WTC11 (cell line): Measurements from ENCODE around the gene ATXN7L3B. TPM values are rescaled to one million over a fixed set of nuclear protein-coding genes. Genes with fewer than 3 reads are reported as not detected.

ENCODE experiments used
- ATAC-seq: fragments of 200-7000 bp; cut with Tn5 transposase; 2 replicates; pipeline ENCODE4 v1.10.0; 2021; ENCODE audit warnings: mild to moderate bottlenecking, moderate library complexity
- CTCF ChIA-PET: fragments of 300-600 bp; sonication (Branson Sonifier 250); formaldehyde crosslinking; loops from one replicate; lab custom pipeline; 2021; ENCODE audit warnings: antibody characterized with exemption; lab: Charles Lee
- POLR2A ChIA-PET: fragments of 350-600 bp; sonication (Branson Sonifier 250); formaldehyde crosslinking; loops from one replicate; lab custom pipeline; 2021; ENCODE audit warnings: antibody characterized with exemption; lab: Charles Lee
- DNase-seq: peaks from one replicate; pipeline ENCODE4 v3.0.0; 2021; ENCODE audit warnings: low spot score
- H3K27ac Mint-ChIP-seq: 2 replicates; pipeline ENCODE4 v1.8.0; 2021; ENCODE audit warnings: mixed read lengths
- H3K27me3 Mint-ChIP-seq: 2 replicates; pipeline ENCODE4 v1.8.0; 2021; ENCODE audit warnings: low read depth, mild to moderate bottlenecking, moderate library complexity, mixed read lengths
- H3K36me3 Mint-ChIP-seq: 2 replicates; pipeline ENCODE4 v1.8.0; 2021; ENCODE audit warnings: mixed read lengths
- H3K4me1 Mint-ChIP-seq: 2 replicates; pipeline ENCODE4 v1.8.0; 2022; ENCODE audit warnings: mixed read lengths
- H3K4me3 Mint-ChIP-seq: 2 replicates; pipeline ENCODE4 v1.8.0; 2021; ENCODE audit warnings: mild to moderate bottlenecking, moderate library complexity, mixed read lengths
- H3K9me3 Mint-ChIP-seq: 2 replicates; pipeline ENCODE4 v1.8.0; 2021; ENCODE audit warnings: mixed read lengths
- AFF4 ChIP-seq: sonication (generic); formaldehyde crosslinking; IDR thresholded peaks from 2 replicates; pipeline ENCODE4 v1.8.1; 2023; ENCODE audit warnings: mild to moderate bottlenecking, missing genetic modification reagents, borderline replicate concordance
- CDX4 ChIP-seq: fragments of 250-450 bp; sonication (Bioruptor Pico); IDR thresholded peaks from 2 replicates; pipeline ENCODE4 v1.9.0; 2021; ENCODE audit warnings: moderate library complexity, mild to moderate bottlenecking, inconsistent platforms, borderline replicate concordance
- E2F1 ChIP-seq: sonication (generic); formaldehyde crosslinking; IDR thresholded peaks from 2 replicates; pipeline ENCODE4 v1.8.0; 2022; ENCODE audit warnings: mild to moderate bottlenecking, missing genetic modification reagents
- ETV6 ChIP-seq: sonication (generic); formaldehyde crosslinking; IDR thresholded peaks from 2 replicates; pipeline ENCODE4 v1.8.1; 2022; ENCODE audit warnings: mild to moderate bottlenecking, missing genetic modification reagents
- HMGA2 ChIP-seq: fragments of 250-450 bp; sonication (Bioruptor Pico); IDR thresholded peaks from 2 replicates; pipeline ENCODE4 v1.4.0; 2021; ENCODE audit warnings: mild to moderate bottlenecking, moderate library complexity
- IRF1 ChIP-seq: sonication (generic); formaldehyde crosslinking; IDR thresholded peaks from 2 replicates; pipeline ENCODE4 v1.8.0; 2023; ENCODE audit warnings: missing genetic modification reagents
- MAX ChIP-seq: sonication (generic); formaldehyde crosslinking; IDR thresholded peaks from 2 replicates; pipeline ENCODE4 v1.8.0; 2022; ENCODE audit warnings: mild to moderate bottlenecking, missing genetic modification reagents
- MXD4 ChIP-seq: fragments of 250-450 bp; sonication (Bioruptor Pico); IDR thresholded peaks from 2 replicates; pipeline ENCODE4 v1.8.0; 2021; ENCODE audit warnings: mild to moderate bottlenecking, moderate library complexity, borderline replicate concordance
- NFATC4 ChIP-seq: fragments of 250-450 bp; sonication (Bioruptor Pico); IDR thresholded peaks from 2 replicates; pipeline ENCODE4 v1.9.0; 2021; ENCODE audit warnings: mild to moderate bottlenecking
- NFYB ChIP-seq: sonication (generic); formaldehyde crosslinking; conservative IDR thresholded peaks from 2 replicates; pipeline ENCODE4 v1.8.0; 2022; ENCODE audit warnings: low read depth, missing genetic modification reagents
- PREB ChIP-seq: sonication (generic); formaldehyde crosslinking; IDR thresholded peaks from 2 replicates; pipeline ENCODE4 v1.8.1; 2022; ENCODE audit warnings: mild to moderate bottlenecking, missing genetic modification reagents, moderate library complexity, borderline replicate concordance
- SMAD4 ChIP-seq: sonication (generic); formaldehyde crosslinking; IDR thresholded peaks from 2 replicates; pipeline ENCODE4 v1.8.0; 2022; ENCODE audit warnings: mild to moderate bottlenecking, missing genetic modification reagents
- SP1 ChIP-seq: sonication (generic); formaldehyde crosslinking; conservative IDR thresholded peaks from 2 replicates; pipeline ENCODE4 v1.8.1; 2022; ENCODE audit warnings: missing genetic modification reagents
- ZNF232 ChIP-seq: sonication (generic); formaldehyde crosslinking; IDR thresholded peaks from 2 replicates; pipeline ENCODE4 v1.8.0; 2022; ENCODE audit warnings: mild to moderate bottlenecking, missing genetic modification reagents
- ZNF512 ChIP-seq: sonication (generic); formaldehyde crosslinking; IDR thresholded peaks from 2 replicates; pipeline ENCODE4 v1.8.1; 2022; ENCODE audit warnings: missing genetic modification reagents, borderline replicate concordance
- total RNA-seq: library from RNA; stranded (reverse); gene quantifications from 3 replicates; pipeline ENCODE4 v1.2.3, GENCODE V29; 2021

ATXN7L3B gene
- total RNA-seq, 1 experiment from 2014 or later, result 36.3 TPM

GRCh38 chr12:74515849-74516248 lies 21.8 kb upstream of the ATXN7L3B start:
- H3K27ac Mint-ChIP-seq, result no peak overlapping the region
- H3K9me3 Mint-ChIP-seq, result no peaks in the 10 kb centered on the region
- H3K27me3 Mint-ChIP-seq, result no peaks in the 10 kb centered on the region; the same call in 1 of the 2 replicates
- no peak for ATAC-seq
- H3K36me3 Mint-ChIP-seq, result no peaks in the 10 kb centered on the region
- peaks cover 4% of the 10 kb centered on the region; the same call in 1 of the 2 replicates for H3K4me1 Mint-ChIP-seq
- TF ChIP-seq MAX (CRISPR knock-in tag) (no peak), E2F1 (CRISPR knock-in tag) (no peak), ETV6 (CRISPR knock-in tag) (no peak), PREB (no peak), SMAD4 (CRISPR knock-in tag) (no peak)
- H3K4me3 Mint-ChIP-seq, result no peak overlapping the region
- ChIA-PET CTCF (no interaction called here), POLR2A (no interaction called here)
- DNase-seq, result no peak

GRCh38 chr12:74526535-74526934 lies 11.1 kb upstream of the ATXN7L3B start:
- Mint-ChIP-seq H3K27me3 (no peaks in the 10 kb centered on the region), H3K4me1 (no peaks in the 10 kb centered on the region), H3K27ac (no peak overlapping the region), H3K4me3 (no peak overlapping the region), H3K36me3 (no peaks in the 10 kb centered on the region), H3K9me3 (peaks cover 11% of the 10 kb centered on the region; the same call in 1 of the 2 replicates)
- ChIA-PET POLR2A (no interaction called here), CTCF (no interaction called here)
- no peak for DNase-seq
- no peak for ATAC-seq
- TF ChIP-seq ZNF232 (CRISPR knock-in tag) (no peak), NFYB (CRISPR knock-in tag) (no peak), AFF4 (no peak), NFATC4 (CRISPR knock-in tag) (no peak), HMGA2 (CRISPR knock-in tag) (no peak), ZNF512 (CRISPR knock-in tag) (no peak), SP1 (CRISPR knock-in tag) (no peak), MXD4 (CRISPR knock-in tag) (no peak), IRF1 (CRISPR knock-in tag) (no peak), CDX4 (CRISPR knock-in tag) (no peak)
